Bronchial epithelial cell (primary cell): Measurements from ENCODE around the gene SRSF9. TPM values are rescaled to one million over a fixed set of nuclear protein-coding genes. Genes with fewer than 3 reads are reported as not detected.

Experiments
- DNase-seq: peaks from one replicate; pipeline ENCODE4 v3.0.0-alpha.2; 2010; ENCODE audit warnings: low read depth
- FAIRE-seq: peaks from 2 replicates; lab custom pipeline; 2011; peaks lifted over from hg19 to GRCh38; lab: Jason Lieb, UNC
- H3K27me3 ChIP-seq: 2 replicates; pipeline ENCODE4 v1.5.1; 2011; ENCODE audit warnings: low read length; ENCODE audit not compliant: control insufficient read depth, insufficient read depth
- H3K36me3 ChIP-seq: 2 replicates; pipeline ENCODE4 v1.5.1; 2011; ENCODE audit warnings: low read length; ENCODE audit not compliant: control insufficient read depth, insufficient read depth
- H3K4me3 ChIP-seq: 2 replicates; pipeline ENCODE4 v1.5.1; 2011; ENCODE audit warnings: mild to moderate bottlenecking, low read depth, low read length, control low read depth
- total RNA-seq: library from RNA; depleted of rRNA; stranded (reverse); fragments of >200 nt; gene quantifications from 2 replicates; pipeline ENCODE4 v1.2.1, GENCODE V29; 2014
- TF ChIP-seq, protein P1 (sequence below): IDR thresholded peaks from 2 replicates; pipeline ENCODE4 v1.5.1; 2011; ENCODE audit warnings: mild to moderate bottlenecking, moderate library complexity, low read length, control low read depth, inconsistent platforms; ENCODE audit not compliant: insufficient read depth, severe bottlenecking

The SRSF9 gene
- total RNA-seq, 1 donor from 2014 or later: 349 TPM

- TF ChIP-seq, protein P1, sequence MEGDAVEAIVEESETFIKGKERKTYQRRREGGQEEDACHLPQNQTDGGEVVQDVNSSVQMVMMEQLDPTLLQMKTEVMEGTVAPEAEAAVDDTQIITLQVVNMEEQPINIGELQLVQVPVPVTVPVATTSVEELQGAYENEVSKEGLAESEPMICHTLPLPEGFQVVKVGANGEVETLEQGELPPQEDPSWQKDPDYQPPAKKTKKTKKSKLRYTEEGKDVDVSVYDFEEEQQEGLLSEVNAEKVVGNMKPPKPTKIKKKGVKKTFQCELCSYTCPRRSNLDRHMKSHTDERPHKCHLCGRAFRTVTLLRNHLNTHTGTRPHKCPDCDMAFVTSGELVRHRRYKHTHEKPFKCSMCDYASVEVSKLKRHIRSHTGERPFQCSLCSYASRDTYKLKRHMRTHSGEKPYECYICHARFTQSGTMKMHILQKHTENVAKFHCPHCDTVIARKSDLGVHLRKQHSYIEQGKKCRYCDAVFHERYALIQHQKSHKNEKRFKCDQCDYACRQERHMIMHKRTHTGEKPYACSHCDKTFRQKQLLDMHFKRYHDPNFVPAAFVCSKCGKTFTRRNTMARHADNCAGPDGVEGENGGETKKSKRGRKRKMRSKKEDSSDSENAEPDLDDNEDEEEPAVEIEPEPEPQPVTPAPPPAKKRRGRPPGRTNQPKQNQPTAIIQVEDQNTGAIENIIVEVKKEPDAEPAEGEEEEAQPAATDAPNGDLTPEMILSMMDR: no peak
- DNase-seq: no peak
- no peak for FAIRE-seq
- no peaks in the 10 kb centered on the region for H3K36me3 ChIP-seq
- no peaks in the 10 kb centered on the region for H3K27me3 ChIP-seq
- H3K4me3 ChIP-seq: no peak overlapping the region
Observed at GRCh38 chr12:120416490-120417216, 52.9 kb downstream of the SRSF9 start.

DNA sequence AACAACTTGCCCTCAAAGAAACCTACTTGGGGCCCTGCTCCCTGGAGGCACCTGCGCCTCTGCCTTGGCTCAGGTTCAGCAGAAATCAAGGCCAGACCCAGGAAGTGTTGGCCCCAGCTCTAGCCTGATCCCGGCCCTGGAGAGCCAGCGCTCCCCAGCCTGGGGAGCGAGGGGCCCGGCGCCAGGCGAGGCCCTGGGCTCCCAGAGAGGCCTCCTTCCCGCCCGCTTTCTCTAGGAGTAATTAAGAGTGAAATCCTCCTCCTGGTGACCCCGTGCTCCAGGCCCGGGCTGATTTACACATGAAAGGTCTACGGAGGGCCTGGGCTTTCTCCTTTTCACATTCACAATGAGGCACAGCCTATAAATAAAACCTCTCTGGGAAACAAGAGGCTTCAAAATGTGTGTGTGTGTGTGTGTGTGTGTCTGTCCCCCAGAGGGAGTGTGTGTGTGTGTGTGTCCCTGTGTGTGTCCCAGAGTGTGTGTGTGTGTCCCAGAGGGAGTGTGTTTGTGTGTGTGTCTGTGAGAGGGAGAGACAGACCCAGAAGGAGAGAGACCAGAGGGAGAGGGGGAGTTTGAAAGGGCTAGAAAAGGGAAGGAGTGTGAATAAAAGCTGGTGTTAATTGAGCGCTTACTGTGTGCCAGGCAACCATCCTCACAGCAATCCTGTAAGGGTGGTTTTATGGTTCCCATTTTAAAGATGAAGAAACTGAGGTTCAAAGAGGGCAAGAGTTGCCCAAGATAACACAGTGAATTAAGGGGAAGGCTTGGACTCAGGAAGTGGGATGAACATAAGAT, 55.5 kb downstream of the SRSF9 start:
- TF ChIP-seq, protein P1: no peak
- FAIRE-seq: no peak

DNA sequence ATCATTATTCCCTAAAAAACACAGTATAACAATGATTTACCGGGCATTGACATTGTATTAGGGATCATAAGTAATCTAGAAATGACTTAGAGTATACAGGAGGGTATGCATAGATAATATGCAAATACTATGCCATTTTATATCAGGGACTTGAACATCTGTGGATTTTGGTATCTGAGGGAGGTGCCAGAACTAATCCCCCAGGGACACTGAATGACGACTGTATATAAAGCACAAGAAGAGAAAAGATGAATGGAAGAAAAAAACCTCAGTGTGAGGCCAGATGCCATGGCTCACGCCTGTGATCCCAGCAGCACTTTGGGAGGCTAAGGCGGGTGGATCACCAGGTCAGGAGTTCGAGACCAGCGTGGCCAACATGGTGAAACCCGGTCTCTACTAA, 57.1 kb downstream of the SRSF9 start:
- DNase-seq: no peak
- no peaks in the 10 kb centered on the region for H3K27me3 ChIP-seq
- no peak for FAIRE-seq
- no peak overlapping the region for H3K4me3 ChIP-seq
- no peaks in the 10 kb centered on the region for H3K36me3 ChIP-seq
- TF ChIP-seq, protein P1: no peak

More for the DNA sequence above, 55.5 kb downstream of the SRSF9 start:
- H3K4me3 ChIP-seq: no peak overlapping the region
- H3K27me3 ChIP-seq: no peaks in the 10 kb centered on the region
- H3K36me3 ChIP-seq: no peaks in the 10 kb centered on the region
- DNase-seq: no peak

Other genes with a start within 250 kb of the SRSF9 start
- 28.0 and 29.5 TPM in 2 replicates for gene PXN, start 204.0 kb downstream of the SRSF9 start, total RNA-seq
- under 0.01 and 383 TPM in 2 replicates for gene RNU4-2, start 177.8 kb downstream of the SRSF9 start, total RNA-seq
- gene RNU4-1, start 176.5 kb downstream of the SRSF9 start, total RNA-seq: under 0.01 and 564 TPM in 2 replicates
- gene SIRT4, start 167.4 kb downstream of the SRSF9 start, total RNA-seq: 0.79 and 1.3 TPM in 2 replicates
- not detected in 2 replicates for gene PLA2G1B, start 142.0 kb downstream of the SRSF9 start, total RNA-seq
- gene MSI1, start 100.6 kb downstream of the SRSF9 start, total RNA-seq: not detected in 2 replicates
- gene COX6A1, start 31.6 kb downstream of the SRSF9 start, total RNA-seq: 659 and 789 TPM in 2 replicates
- 40.5 and 45.2 TPM in 2 replicates for gene TRIAP1, start 23.4 kb downstream of the SRSF9 start, total RNA-seq
- 15.1 and 21.6 TPM in 2 replicates for gene GATC, start 23.3 kb downstream of the SRSF9 start, total RNA-seq
- 268 and 325 TPM in 2 replicates for gene DYNLL1, start 26.4 kb upstream of the SRSF9 start, total RNA-seq
- gene COQ5, start 59.4 kb upstream of the SRSF9 start, total RNA-seq: 32.9 and 38.9 TPM in 2 replicates
- 138 and 157 TPM in 2 replicates for gene RNF10, start 64.6 kb upstream of the SRSF9 start, total RNA-seq
- 26.3 and 33.2 TPM in 2 replicates for gene POP5, start 111.7 kb upstream of the SRSF9 start, total RNA-seq
- not detected in 2 replicates for gene CABP1, start 170.9 kb upstream of the SRSF9 start, total RNA-seq
- 60.3 and 61.9 TPM in 2 replicates for gene MLEC, start 217.4 kb upstream of the SRSF9 start, total RNA-seq
- 12.9 and 19.5 TPM in 2 replicates for gene UNC119B, start 240.7 kb upstream of the SRSF9 start, total RNA-seq